Endothelial cell of umbilical vein (primary cell): ENCODE data around the gene ITPR1. TPM values are rescaled to one million over a fixed set of nuclear protein-coding genes. Genes with fewer than 3 reads are reported as not detected.

ENCODE experiments used
- BruUV-seq: library from RNA; stranded (reverse); fragments of 400-500 nt; replicated peaks from 2 replicates; lab custom pipeline; 2021; lab: Mats Ljungman, UMichigan
- CTCF ChIA-PET: fragments of 300-600, 350-600 bp; sonication (Branson Sonifier 250); formaldehyde crosslinking; loops from one replicate; lab custom pipeline; 2021; ENCODE audit warnings: antibody characterized with exemption, inconsistent platforms; lab: Charles Lee
- POLR2A ChIA-PET: fragments of 300-600, 350-600 bp; sonication (Branson Sonifier 250); formaldehyde crosslinking; loops from one replicate; lab custom pipeline; 2021; ENCODE audit warnings: antibody characterized with exemption, inconsistent platforms; lab: Charles Lee
- DNase-seq: peaks from one replicate; pipeline ENCODE4 v3.0.0-alpha.2; 2011; ENCODE audit warnings: low read depth, low spot score
- FAIRE-seq: peaks from 2 replicates; lab custom pipeline; 2011; peaks lifted over from hg19 to GRCh38; lab: Jason Lieb, UNC
- H2AFZ ChIP-seq: 2 replicates; pipeline ENCODE4 v1.6.0; 2012; ENCODE audit warnings: low read depth, low read length, control low read depth, inconsistent platforms
- H3K27ac ChIP-seq: 2 replicates; pipeline ENCODE4 v1.5.1; 2011; ENCODE audit warnings: low read depth, mild to moderate bottlenecking, control low read depth, low read length, moderate library complexity; ENCODE audit not compliant: insufficient read depth
- H3K27me3 ChIP-seq, 2 experiments: 2 replicates each; pipeline versions ENCODE4 v1.6.0 to v1.6.1; 2011; ENCODE audit warnings: low read length in 2 of 2, mixed read lengths in 1 of 2; ENCODE audit not compliant: control insufficient read depth in 2 of 2, insufficient read depth in 2 of 2
- H3K36me3 ChIP-seq, 2 experiments: 2 replicates in 1 of 2; 3 replicates in 1 of 2; pipeline ENCODE4 v1.5.1; 2011; ENCODE audit warnings: low read length in 2 of 2, mild to moderate bottlenecking in 1 of 2, moderate library complexity in 1 of 2; ENCODE audit not compliant: control insufficient read depth in 2 of 2, insufficient read depth in 2 of 2; ENCODE audit errors: extremely low read depth in 1 of 2
- H3K4me1 ChIP-seq: 3 replicates; pipeline ENCODE4 v1.5.1; 2011; ENCODE audit warnings: mild to moderate bottlenecking, low read length; ENCODE audit not compliant: control insufficient read depth, insufficient read depth; ENCODE audit errors: extremely low read depth
- H3K4me2 ChIP-seq: 2 replicates; pipeline ENCODE4 v1.6.1; 2011; ENCODE audit warnings: low read length, control low read depth, mixed read lengths; ENCODE audit not compliant: insufficient read depth
- H3K4me3 ChIP-seq, 3 experiments: fragments of 200-600 bp in 1 of 3; sonication (generic), shearing (Covaris generic) in 1 of 3; replicated peaks in 1 of 3; 2 replicates each; pipeline ENCODE4 v1.5.1; 2011 to 2016; ENCODE audit warnings: control low read depth in 3 of 3, low read length in 3 of 3, mild to moderate bottlenecking in 2 of 3, inconsistent platforms in 1 of 3, low read depth in 1 of 3, moderate library complexity in 1 of 3; ENCODE audit not compliant: insufficient read depth in 1 of 3
- H3K79me2 ChIP-seq: 2 replicates; pipeline ENCODE4 v1.6.0; 2012; ENCODE audit warnings: low read length, inconsistent platforms; ENCODE audit not compliant: control insufficient read depth, insufficient read depth
- H3K9ac ChIP-seq: replicated peaks from 2 replicates; pipeline ENCODE3; 2011; ENCODE audit warnings: low read length, control low read depth; ENCODE audit not compliant: insufficient read depth; ENCODE audit errors: extremely low read depth
- H3K9me1 ChIP-seq: replicated peaks from 3 replicates; pipeline ENCODE4 v1.6.0; 2011; ENCODE audit warnings: mild to moderate bottlenecking, low read length; ENCODE audit not compliant: control insufficient read depth, insufficient read depth; ENCODE audit errors: extremely low read depth
- H3K9me3 ChIP-seq: replicated peaks from 2 replicates; pipeline ENCODE4 v1.5.1; 2012; ENCODE audit warnings: low read length, inconsistent platforms; ENCODE audit not compliant: control insufficient read depth, insufficient read depth
- H4K20me1 ChIP-seq: replicated peaks from 2 replicates; pipeline ENCODE3; 2011; ENCODE audit warnings: mild to moderate bottlenecking, low read length; ENCODE audit not compliant: control insufficient read depth, insufficient read depth; ENCODE audit errors: extremely low read depth
- EZH2 ChIP-seq: IDR thresholded peaks from 2 replicates; pipeline ENCODE4 v1.6.1; 2012; ENCODE audit warnings: borderline replicate concordance, low read depth, mild to moderate bottlenecking, moderate library complexity, low read length, inconsistent platforms; ENCODE audit not compliant: severe bottlenecking
- FOS ChIP-seq: IDR thresholded peaks from 2 replicates; pipeline ENCODE4 v1.6.1; 2011; ENCODE audit warnings: mild to moderate bottlenecking, low read length, moderate library complexity, borderline replicate concordance; ENCODE audit not compliant: insufficient read depth
- GATA2 ChIP-seq: IDR thresholded peaks from 2 replicates; pipeline ENCODE4 v1.7.0; 2011; ENCODE audit warnings: low read depth, mild to moderate bottlenecking, moderate library complexity, mixed read lengths, low read length; ENCODE audit not compliant: insufficient read length, insufficient read depth
- JUN ChIP-seq: IDR thresholded peaks from 2 replicates; pipeline ENCODE4 v1.6.1; 2011; ENCODE audit warnings: borderline replicate concordance, low read depth; ENCODE audit not compliant: insufficient read length, insufficient read depth
- MYC ChIP-seq: IDR thresholded peaks from one replicate; pipeline ENCODE4 v1.6.1; 2011; ENCODE audit warnings: mild to moderate bottlenecking, low read depth, low read length
- POLR2A ChIP-seq: IDR thresholded peaks from 2 replicates; pipeline ENCODE4 v1.6.1; 2012; ENCODE audit warnings: low read depth, mild to moderate bottlenecking, control low read depth, low read length
- POLR2AphosphoS5 ChIP-seq: IDR thresholded peaks from 2 replicates; pipeline ENCODE4 v1.6.1; 2012; ENCODE audit warnings: low read depth, mild to moderate bottlenecking, control low read depth, low read length, moderate library complexity; ENCODE audit not compliant: insufficient read depth
- dilution Hi-C: fragments of 300-500 bp; cut with MboI; formaldehyde crosslinking; loops from one replicate; pipeline ENCODE4 v1.15.0; 2019; ENCODE audit warnings: low sequenced_read_pairs; ENCODE audit not compliant: extremely low pct_ligation_motif_present
- intact Hi-C: fragments of 100-400 bp; cut with micrococcal nuclease; formaldehyde crosslinking; loops from one replicate; pipeline ENCODE4 v1.10.0; 2022
- polyA plus RNA-seq, 4 experiments: library from polyadenylated mRNA; depleted of rRNA in 3 of 4; stranded (reverse) in 3 of 4; unstranded in 1 of 4; fragments of >200 nt; gene quantifications; 2 replicates each; pipeline versions ENCODE4 v1.2.1 to v1.2.3, GENCODE V29; 2011 to 2012; ENCODE audit warnings: missing spikeins in 1 of 4
- total RNA-seq: library from RNA; stranded (reverse); gene quantifications from 2 replicates; pipeline ENCODE4 v1.2.3, GENCODE V29; 2021
- TF ChIP-seq, protein P1 (sequence below), 2 donors: IDR thresholded peaks; 1 replicate in 1 of 2; 2 replicates in 1 of 2; pipeline ENCODE4 v1.5.1; 2011; ENCODE audit warnings: low read length in 2 of 2, mild to moderate bottlenecking in 2 of 2, moderate library complexity in 2 of 2, control low read depth in 1 of 2, inconsistent platforms in 1 of 2, low read depth in 1 of 2; ENCODE audit not compliant: insufficient read depth in 1 of 2; ENCODE audit errors: extremely low read depth in 1 of 2
- TF ChIP-seq, protein P2 (sequence below): IDR thresholded peaks from 2 replicates; pipeline ENCODE4 v1.6.1; 2011; ENCODE audit not compliant: insufficient read depth, insufficient read length

Gene ITPR1
- total and polyA plus RNA-seq, 2 donors (not counting 3 experiments of a cell fraction or from before 2014, with no cell fraction given), result 5.1 to 16.1 TPM

DNA sequence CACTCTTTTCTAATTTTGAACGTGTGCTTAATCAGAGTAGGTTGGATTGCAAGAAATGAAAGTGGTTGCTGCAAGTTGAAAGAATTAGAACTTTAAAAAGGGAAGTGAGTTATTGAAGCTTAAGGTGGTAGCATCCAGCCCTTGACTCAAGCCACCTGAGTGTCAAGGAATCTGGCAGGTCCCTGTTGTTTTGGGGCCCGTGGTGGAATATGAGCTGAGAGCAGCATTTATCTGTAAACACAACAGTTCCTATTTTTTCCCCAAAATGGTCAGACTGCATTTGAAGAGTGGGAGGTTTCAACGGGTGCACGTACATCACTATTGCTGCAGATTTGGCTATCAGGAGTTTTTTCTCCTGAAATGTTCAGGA is 1.7 kb downstream of the ITPR1 start:
- Histone ChIP-seq H4K20me1 (no peaks in the 10 kb centered on the region), H3K4me2 (peak overlapping the region; percentile 95), H3K9ac (no peak overlapping the region), H3K4me3 (peak overlapping the region in 1 of 3 experiments; percentile 88), H2AFZ (peak overlapping the region; percentile 73), H3K27ac (no peak overlapping the region), H3K27me3 (no peaks in the 10 kb centered on the region), H3K9me1 (no peaks in the 10 kb centered on the region), H3K36me3 (no peaks in the 10 kb centered on the region), H3K4me1 (peaks cover 24% of the 10 kb centered on the region), H3K9me3 (no peaks in the 10 kb centered on the region), H3K79me2 (no peaks in the 10 kb centered on the region)
- BruUV-seq, result no TSS peak
- dilution Hi-C loops, result no loop called here
- TF ChIP-seq FOS (no peak), GATA2 (no peak), MYC (no peak), POLR2A (no peak), EZH2 (no peak), POLR2AphosphoS5 (no peak), JUN (no peak)
- TF ChIP-seq, protein P1, sequence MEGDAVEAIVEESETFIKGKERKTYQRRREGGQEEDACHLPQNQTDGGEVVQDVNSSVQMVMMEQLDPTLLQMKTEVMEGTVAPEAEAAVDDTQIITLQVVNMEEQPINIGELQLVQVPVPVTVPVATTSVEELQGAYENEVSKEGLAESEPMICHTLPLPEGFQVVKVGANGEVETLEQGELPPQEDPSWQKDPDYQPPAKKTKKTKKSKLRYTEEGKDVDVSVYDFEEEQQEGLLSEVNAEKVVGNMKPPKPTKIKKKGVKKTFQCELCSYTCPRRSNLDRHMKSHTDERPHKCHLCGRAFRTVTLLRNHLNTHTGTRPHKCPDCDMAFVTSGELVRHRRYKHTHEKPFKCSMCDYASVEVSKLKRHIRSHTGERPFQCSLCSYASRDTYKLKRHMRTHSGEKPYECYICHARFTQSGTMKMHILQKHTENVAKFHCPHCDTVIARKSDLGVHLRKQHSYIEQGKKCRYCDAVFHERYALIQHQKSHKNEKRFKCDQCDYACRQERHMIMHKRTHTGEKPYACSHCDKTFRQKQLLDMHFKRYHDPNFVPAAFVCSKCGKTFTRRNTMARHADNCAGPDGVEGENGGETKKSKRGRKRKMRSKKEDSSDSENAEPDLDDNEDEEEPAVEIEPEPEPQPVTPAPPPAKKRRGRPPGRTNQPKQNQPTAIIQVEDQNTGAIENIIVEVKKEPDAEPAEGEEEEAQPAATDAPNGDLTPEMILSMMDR (IDR thresholded peaks at IDR 0.05; ENCODE audit: extremely low read depth in 1 of 2, insufficient read depth in 1 of 2, low read depth in 1 of 2, low read length in 2 of 2), result no peak
- TF ChIP-seq, protein P2, sequence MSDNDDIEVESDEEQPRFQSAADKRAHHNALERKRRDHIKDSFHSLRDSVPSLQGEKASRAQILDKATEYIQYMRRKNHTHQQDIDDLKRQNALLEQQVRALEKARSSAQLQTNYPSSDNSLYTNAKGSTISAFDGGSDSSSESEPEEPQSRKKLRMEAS, result no peak
- CTCF ChIA-PET, result interaction anchor here (1.1 to 8.6 kb wide), 8 partner anchors 11 to 144 kb away, joined by 3 to 111 read pairs (median 6); no protein-coding TSS in a partner anchor
- POLR2A ChIA-PET, result interaction anchor here (0.7 to 1.8 kb wide), 3 partner anchors 28 to 143 kb away, joined by 3 to 6 read pairs (median 3); partner anchors contain the start of gene SUMF1
- intact Hi-C loops, result loop anchor here (1.0 to 10.0 kb wide), 4 partner anchors 9 to 1320 kb away; partner anchors contain the start of genes CRBN and EDEM1
- DNase-seq (no peak), FAIRE-seq (no peak)
